ENCODE measurements around the gene FOXO1. TPM values are rescaled to one million over a fixed set of nuclear protein-coding genes. Genes with fewer than 3 reads are reported as not detected.
"Not testable (repeated sequence)": the region's sequence is repeated elsewhere in the genome, so short reads cannot be mapped to it uniquely, and the experiment has no call there.

FOXO1 gene
- total RNA-seq, 2 experiments from 2014 or later = 34.2 to 34.5 TPM

- Mint-ChIP-seq H3K4me1 (ENCODE audit: low read depth) (peaks cover 46% of the 10 kb centered on the region), H3K27me3 (no peaks in the 10 kb centered on the region), H3K36me3 (peaks cover 23% of the 10 kb centered on the region), H3K27ac (peak overlapping the region; percentile 99), H3K9me3 (no peaks in the 10 kb centered on the region), H3K4me3 (peak overlapping the region; percentile 98)
- intact Hi-C loops (cut with micrococcal nuclease) = loop anchor here (1.0 to 10.0 kb wide), 7 partner anchors 227 to 1630 kb away; partner anchors contain the start of genes NHLRC3 and PROSER1
- POLR2A ChIA-PET = interaction anchor here (0.7 to 5.2 kb wide), 29 partner anchors 12 to 888 kb away, joined by 3 to 39 read pairs (median 5); no protein-coding TSS in a partner anchor
- peak; percentile 65 for DNase-seq
- CTCF ChIA-PET = interaction anchor here (0.6 to 2.3 kb wide), 7 partner anchors 11 to 604 kb away, joined by 3 to 4 read pairs (median 3); no protein-coding TSS in a partner anchor
Measured at GRCh38 chr13:40664350-40665125, 1.9 kb downstream of the FOXO1 start.

GRCh38 chr13:40664100-40664349, 2.4 kb downstream of the FOXO1 start:
- not testable (repeated sequence) for H3K9me3 Mint-ChIP-seq, H3K27me3 Mint-ChIP-seq
- intact Hi-C loops (cut with micrococcal nuclease) = loop anchor here (1.0 to 10.0 kb wide), 7 partner anchors 227 to 1629 kb away; partner anchors contain the start of genes NHLRC3 and PROSER1
- POLR2A ChIA-PET = interaction anchor here (0.7 to 5.2 kb wide), 19 partner anchors 11 to 562 kb away, joined by 3 to 39 read pairs (median 6); no protein-coding TSS in a partner anchor
- H3K36me3 Mint-ChIP-seq = peaks cover 23% of the 10 kb centered on the region
- DNase-seq = peak; percentile 82
- H3K4me3 Mint-ChIP-seq = peak overlapping the region; percentile 98
- H3K4me1 Mint-ChIP-seq (ENCODE audit: low read depth) = peaks cover 50% of the 10 kb centered on the region
- CTCF ChIA-PET = interaction anchor here (0.6 to 2.3 kb wide), 7 partner anchors 10 to 604 kb away, joined by 3 to 4 read pairs (median 3); no protein-coding TSS in a partner anchor
- H3K27ac Mint-ChIP-seq = peak overlapping the region; percentile 99

GRCh38 chr13:40662866-40663265, 3.6 kb downstream of the FOXO1 start:
- Mint-ChIP-seq H3K4me1 (ENCODE audit: low read depth) (peaks cover 55% of the 10 kb centered on the region), H3K36me3 (peaks cover 28% of the 10 kb centered on the region), H3K4me3 (peak overlapping the region; percentile 98), H3K27ac (peak overlapping the region; percentile 99), H3K9me3 (peaks cover 2% of the 10 kb centered on the region), H3K27me3 (no peaks in the 10 kb centered on the region)
- POLR2A ChIA-PET = interaction anchor here (0.8 to 5.2 kb wide), 11 partner anchors 10 to 526 kb away, joined by 3 to 39 read pairs (median 7); no protein-coding TSS in a partner anchor
- intact Hi-C loops (cut with micrococcal nuclease) = loop anchor here (1.0 to 10.0 kb wide), 18 partner anchors 10 to 1628 kb away; partner anchors contain the start of genes NHLRC3 and PROSER1
- CTCF ChIA-PET = interaction anchor here (1.1 to 2.3 kb wide), 3 partner anchors 20 to 594 kb away, joined by 3 to 4 read pairs (median 4); no protein-coding TSS in a partner anchor
- peak; percentile 54 for DNase-seq

GRCh38 chr13:40661875-40662665, 4.4 kb downstream of the FOXO1 start:
- Mint-ChIP-seq H3K9me3 (peaks cover 2% of the 10 kb centered on the region), H3K36me3 (peaks cover 32% of the 10 kb centered on the region), H3K27me3 (no peaks in the 10 kb centered on the region), H3K4me3 (peak overlapping the region; percentile 98), H3K27ac (peak overlapping the region; percentile 99), H3K4me1 (ENCODE audit: low read depth) (peaks cover 56% of the 10 kb centered on the region)
- no peak for DNase-seq
- intact Hi-C loops (cut with micrococcal nuclease) = loop anchor here (1.0 to 10.0 kb wide), 10 partner anchors 144 to 1627 kb away; partner anchors contain the start of genes NHLRC3 and PROSER1
- CTCF ChIA-PET = interaction anchor here (1.1 kb wide), 2 partner anchors 20 to 593 kb away, joined by 3 to 4 read pairs; no protein-coding TSS in a partner anchor
- POLR2A ChIA-PET = interaction anchor here (0.7 to 5.2 kb wide), 10 partner anchors 9 to 475 kb away, joined by 3 to 39 read pairs (median 8); no protein-coding TSS in a partner anchor

- DNase-seq = no peak
- H3K9me3 Mint-ChIP-seq = peaks cover 2% of the 10 kb centered on the region
- H3K4me3 Mint-ChIP-seq = no peak overlapping the region
- ChIA-PET POLR2A (interaction anchor here (0.6 to 4.5 kb wide), 3 partner anchors 48 to 473 kb away, joined by 4 to 28 read pairs (median 5); no protein-coding TSS in a partner anchor), CTCF (interaction anchor here (0.6 to 1.0 kb wide), 2 partner anchors 467 to 895 kb away, joined by 3 read pairs; no protein-coding TSS in a partner anchor)
- peak overlapping the region; percentile 43 for H3K27ac Mint-ChIP-seq
- intact Hi-C loops (cut with micrococcal nuclease) = loop anchor here (5.0 to 10.0 kb wide), 5 partner anchors 223 to 1626 kb away; partner anchors contain the start of genes NHLRC3 and PROSER1
- H3K36me3 Mint-ChIP-seq = peaks cover 32% of the 10 kb centered on the region
- no peaks in the 10 kb centered on the region for H3K27me3 Mint-ChIP-seq
- peaks cover 67% of the 10 kb centered on the region for H3K4me1 Mint-ChIP-seq (ENCODE audit: low read depth)
Measured at GRCh38 chr13:40660692-40661091, 5.7 kb downstream of the FOXO1 start.

- no peak overlapping the region for H3K4me3 Mint-ChIP-seq
- peaks cover 71% of the 10 kb centered on the region for H3K4me1 Mint-ChIP-seq (ENCODE audit: low read depth)
- peaks cover 2% of the 10 kb centered on the region for H3K9me3 Mint-ChIP-seq
Measured at GRCh38 chr13:40660141-40660664, 6.2 kb downstream of the FOXO1 start.

GRCh38 chr13:40657951-40658350, 8.5 kb downstream of the FOXO1 start:
- intact Hi-C loops (cut with micrococcal nuclease) = no loop called here
- ChIA-PET POLR2A (no interaction called here), CTCF (interaction anchor here (1.2 kb wide), 1 partner anchor 262 kb away, joined by 3 read pairs; no protein-coding TSS in a partner anchor)
- peaks cover 2% of the 10 kb centered on the region for H3K9me3 Mint-ChIP-seq
- peaks cover 87% of the 10 kb centered on the region for H3K4me1 Mint-ChIP-seq (ENCODE audit: low read depth)
- H3K27ac Mint-ChIP-seq = peak overlapping the region; percentile 60
- H3K4me3 Mint-ChIP-seq = no peak overlapping the region
- no peak for DNase-seq
- H3K27me3 Mint-ChIP-seq = no peaks in the 10 kb centered on the region
- H3K36me3 Mint-ChIP-seq = peaks cover 17% of the 10 kb centered on the region

More at GRCh38 chr13:40660141-40660664, 6.2 kb downstream of the FOXO1 start:
- CTCF ChIA-PET = interaction anchor here (1.0 kb wide), 1 partner anchor 894 kb away, joined by 3 read pairs; no protein-coding TSS in a partner anchor
- Mint-ChIP-seq H3K27me3 (no peaks in the 10 kb centered on the region), H3K27ac (peak overlapping the region; percentile 43), H3K36me3 (peaks cover 29% of the 10 kb centered on the region)
- DNase-seq = no peak
- intact Hi-C loops (cut with micrococcal nuclease) = loop anchor here (5.0 to 10.0 kb wide), 5 partner anchors 223 to 1625 kb away; partner anchors contain the start of genes NHLRC3 and PROSER1
- POLR2A ChIA-PET = interaction anchor here (4.5 kb wide), 1 partner anchor 47 kb away, joined by 28 read pairs; no protein-coding TSS in a partner anchor

- Mint-ChIP-seq H3K4me3 (peak overlapping the region; percentile 12), H3K4me1 (ENCODE audit: low read depth) (peaks cover 89% of the 10 kb centered on the region), H3K27ac (peak overlapping the region; percentile 60), H3K9me3 (peaks cover 2% of the 10 kb centered on the region), H3K27me3 (no peaks in the 10 kb centered on the region), H3K36me3 (peaks cover 17% of the 10 kb centered on the region)
- CTCF ChIA-PET = interaction anchor here (0.6 kb wide), 1 partner anchor 508 kb away, joined by 4 read pairs; no protein-coding TSS in a partner anchor
- DNase-seq = no peak
- intact Hi-C loops (cut with micrococcal nuclease) = no loop called here
- POLR2A ChIA-PET = no interaction called here
Measured at GRCh38 chr13:40657307-40657706, 9.1 kb downstream of the FOXO1 start.

GRCh38 chr13:40656358-40656757, 10.1 kb downstream of the FOXO1 start:
- Mint-ChIP-seq H3K4me3 (no peak overlapping the region), H3K36me3 (peaks cover 17% of the 10 kb centered on the region), H3K27ac (peak overlapping the region; percentile 5), H3K27me3 (no peaks in the 10 kb centered on the region), H3K9me3 (peaks cover 2% of the 10 kb centered on the region), H3K4me1 (ENCODE audit: low read depth) (peaks cover 89% of the 10 kb centered on the region)
- ChIA-PET CTCF (interaction anchor here (0.9 to 1.2 kb wide), 2 partner anchors 9 to 879 kb away, joined by 4 to 5 read pairs; no protein-coding TSS in a partner anchor), POLR2A (no interaction called here)
- no peak for DNase-seq
- intact Hi-C loops (cut with micrococcal nuclease) = no loop called here

GRCh38 chr13:40653527-40654318, 12.7 kb downstream of the FOXO1 start:
- ChIA-PET POLR2A (interaction anchor here (0.6 to 3.1 kb wide), 8 partner anchors 9 to 145 kb away, joined by 3 to 39 read pairs (median 3); partner anchors contain the start of gene FOXO1), CTCF (interaction anchor here (1.0 to 1.3 kb wide), 4 partner anchors 11 to 19 kb away, joined by 3 read pairs; no protein-coding TSS in a partner anchor)
- H3K4me3 Mint-ChIP-seq = peak overlapping the region; percentile 70
- peak; percentile 43 for DNase-seq
- H3K4me1 Mint-ChIP-seq (ENCODE audit: low read depth) = peaks cover 90% of the 10 kb centered on the region
- H3K9me3 Mint-ChIP-seq = peaks cover 2% of the 10 kb centered on the region
- H3K27ac Mint-ChIP-seq = peak overlapping the region; percentile 89
- peaks cover 11% of the 10 kb centered on the region for H3K36me3 Mint-ChIP-seq
- no peaks in the 10 kb centered on the region for H3K27me3 Mint-ChIP-seq
- intact Hi-C loops (cut with micrococcal nuclease) = loop anchor here (1.0 to 2.0 kb wide), 5 partner anchors 8 to 57 kb away; no protein-coding TSS in a partner anchor

Data from activated CD4-positive, alpha-beta memory T cell treated with anti-CD3 and anti-CD28 coated beads for 36 hours (primary cell).